Progenitor cell of endocrine pancreas (in vitro differentiated cells): ENCODE data around the gene DLG4. TPM values are rescaled to one million over a fixed set of nuclear protein-coding genes. Genes with fewer than 3 reads are reported as not detected.
A peak's percentile ranks its signal among the peaks of the same experiment; 100 is the strongest.

ENCODE experiments used
- DNase-seq: peaks from one replicate; pipeline ENCODE4 v3.0.0; 2021; ENCODE audit warnings: low spot score; ENCODE audit not compliant: unreplicated experiment
- H3K27ac Mint-ChIP-seq: 2 replicates; pipeline ENCODE4 v1.8.0; 2021; ENCODE audit warnings: mild to moderate bottlenecking, moderate library complexity, mixed read lengths
- H3K27me3 Mint-ChIP-seq: 2 replicates; pipeline ENCODE4 v1.8.0; 2021; ENCODE audit warnings: mixed read lengths
- H3K36me3 Mint-ChIP-seq: 2 replicates; pipeline ENCODE4 v1.8.0; 2022; ENCODE audit warnings: mixed read lengths; ENCODE audit not compliant: insufficient read depth
- H3K4me1 Mint-ChIP-seq: 2 replicates; pipeline ENCODE4 v1.8.0; 2021; ENCODE audit warnings: low read depth, mixed read lengths
- H3K4me3 Mint-ChIP-seq: 2 replicates; pipeline ENCODE4 v1.8.0; 2021; ENCODE audit warnings: low read depth, mild to moderate bottlenecking, moderate library complexity, mixed read lengths
- H3K9me3 Mint-ChIP-seq: 2 replicates; pipeline ENCODE4 v1.8.0; 2021; ENCODE audit warnings: low read depth, mixed read lengths
- CTCF ChIP-seq: fragments of 200-600 bp; sonication (generic); IDR thresholded peaks from one replicate; pipeline ENCODE4 v1.5.0; 2021; ENCODE audit warnings: antibody characterized with exemption, mild to moderate bottlenecking; ENCODE audit not compliant: unreplicated experiment
- total RNA-seq: library from RNA; stranded (reverse); gene quantifications from 2 replicates; pipeline ENCODE4 v1.2.1, GENCODE V29; 2021

Gene DLG4
- total RNA-seq, 1 donor from 2014 or later, result 48.6 TPM

- Mint-ChIP-seq H3K4me1 (peaks cover 34% of the 10 kb centered on the region), H3K27me3 (no peaks in the 10 kb centered on the region)
Measured at GRCh38 chr17:7219229-7219811, 316 bp downstream of the DLG4 start.

GRCh38 chr17:7218758-7219157 lies 878 bp downstream of the DLG4 start:
- Mint-ChIP-seq H3K4me1 (peaks cover 34% of the 10 kb centered on the region), H3K27me3 (no peaks in the 10 kb centered on the region), H3K9me3 (no peaks in the 10 kb centered on the region), H3K36me3 (peaks cover 4% of the 10 kb centered on the region), H3K27ac (no peak overlapping the region), H3K4me3 (peak overlapping the region; percentile 91)
- no peak for TF ChIP-seq CTCF
- no peak for DNase-seq

More at GRCh38 chr17:7219229-7219811, 316 bp downstream of the DLG4 start:
- no peak for TF ChIP-seq CTCF
- no peak for DNase-seq
- Mint-ChIP-seq H3K27ac (peak overlapping the region; percentile 97), H3K36me3 (peaks cover 6% of the 10 kb centered on the region), H3K4me3 (peak overlapping the region; percentile 91), H3K9me3 (no peaks in the 10 kb centered on the region)

GRCh38 chr17:7218166-7218565 lies 1.5 kb downstream of the DLG4 start:
- H3K27ac Mint-ChIP-seq, result peak overlapping the region; percentile 69
- DNase-seq, result no peak
- peak overlapping the region; percentile 69 for H3K4me3 Mint-ChIP-seq
- H3K36me3 Mint-ChIP-seq, result no peaks in the 10 kb centered on the region
- peaks cover 40% of the 10 kb centered on the region for H3K4me1 Mint-ChIP-seq
- H3K9me3 Mint-ChIP-seq, result no peaks in the 10 kb centered on the region
- no peak for TF ChIP-seq CTCF
- no peaks in the 10 kb centered on the region for H3K27me3 Mint-ChIP-seq

- H3K27me3 Mint-ChIP-seq, result no peaks in the 10 kb centered on the region
- peak overlapping the region; percentile 69 for H3K4me3 Mint-ChIP-seq
- H3K9me3 Mint-ChIP-seq, result no peaks in the 10 kb centered on the region
- no peak for TF ChIP-seq CTCF
- peaks cover 41% of the 10 kb centered on the region for H3K4me1 Mint-ChIP-seq
- no peaks in the 10 kb centered on the region for H3K36me3 Mint-ChIP-seq
- H3K27ac Mint-ChIP-seq, result peak overlapping the region; percentile 81
- no peak for DNase-seq
Measured at GRCh38 chr17:7217113-7217987, 2.3 kb downstream of the DLG4 start.

- TF ChIP-seq CTCF, result no peak
- H3K27me3 Mint-ChIP-seq, result no peaks in the 10 kb centered on the region
- H3K4me3 Mint-ChIP-seq, result peak overlapping the region; percentile 56
- H3K9me3 Mint-ChIP-seq, result no peaks in the 10 kb centered on the region
- no peaks in the 10 kb centered on the region for H3K36me3 Mint-ChIP-seq
- peak overlapping the region; percentile 91 for H3K27ac Mint-ChIP-seq
- peaks cover 48% of the 10 kb centered on the region for H3K4me1 Mint-ChIP-seq
- DNase-seq, result no peak
Measured at GRCh38 chr17:7216242-7217112, 3.2 kb downstream of the DLG4 start.
